ENCODE data around the gene SSR4.

GRCh38 chrX:153814591-153815315, 20.3 kb downstream of the SSR4 start:
- TF ChIP-seq CTCF (conservative IDR thresholded peaks at IDR 0.05) (no peak), ZFX (IDR thresholded peaks at IDR 0.05) (no peak)

Measured in C4-2B (cell line).